GM18502 (cell line): ENCODE results near the gene BAZ2A.
"Not testable (repeated sequence)": the region's sequence is repeated elsewhere in the genome, so short reads cannot be mapped to it uniquely, and the experiment has no call there.

Source experiments
- ATAC-seq: cut with Tn5 transposase; IDR thresholded peaks from one replicate; pipeline ENCODE4 v1.9.1; 2021; ENCODE audit warnings: mild to moderate bottlenecking; ENCODE audit not compliant: unreplicated experiment, poor library complexity

The BAZ2A gene

DNA sequence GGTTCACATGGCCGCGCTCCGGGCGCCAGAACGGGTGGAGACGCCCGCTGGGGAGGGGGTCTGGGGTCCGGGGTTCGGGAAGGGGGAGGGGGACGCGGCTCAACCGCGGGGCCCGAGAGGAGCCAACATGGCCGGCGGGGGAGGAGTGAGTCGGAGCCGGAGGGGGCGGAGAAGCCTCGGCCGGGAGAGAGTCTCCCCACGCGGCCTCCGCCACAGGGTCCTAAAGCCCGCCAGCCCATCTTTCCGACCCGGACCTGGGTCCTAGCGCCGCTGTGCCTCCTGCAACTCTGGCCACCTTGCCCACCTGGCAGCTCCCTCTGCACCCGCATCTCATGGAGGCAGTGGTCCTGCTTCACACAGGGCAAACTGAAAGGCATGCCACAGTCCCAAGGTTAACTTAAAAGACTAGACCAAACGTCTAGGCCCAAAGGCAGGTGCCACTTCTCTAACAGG is at the start of gene BAZ2A:
Gene BAZ2A, minus strand, starts transcription at position 147 of the 453 bp plus-strand sequence. CDS start 12,796 bp downstream, outside the sequence.
- ATAC-seq: peak; percentile 55

DNA sequence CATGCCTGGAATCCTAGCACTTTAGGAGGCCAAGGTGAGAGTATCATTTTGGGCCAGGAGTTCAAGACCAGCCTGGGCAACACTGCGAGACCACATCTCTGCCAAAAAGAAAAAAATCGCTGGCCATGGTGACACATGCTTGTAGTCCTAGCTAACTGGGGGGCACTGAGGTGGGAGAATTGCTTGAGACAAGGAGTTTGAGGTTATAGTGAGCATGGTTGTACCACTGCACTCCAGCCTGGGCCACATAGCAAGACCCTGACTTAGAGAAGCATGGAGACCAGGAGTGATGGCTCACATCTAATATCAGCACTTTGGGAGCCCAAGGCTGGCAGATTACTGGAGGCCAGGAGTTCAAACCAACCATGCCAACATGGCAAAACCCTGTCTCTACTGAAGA is 48.7 kb upstream of the BAZ2A start:
- ATAC-seq: no peak

DNA sequence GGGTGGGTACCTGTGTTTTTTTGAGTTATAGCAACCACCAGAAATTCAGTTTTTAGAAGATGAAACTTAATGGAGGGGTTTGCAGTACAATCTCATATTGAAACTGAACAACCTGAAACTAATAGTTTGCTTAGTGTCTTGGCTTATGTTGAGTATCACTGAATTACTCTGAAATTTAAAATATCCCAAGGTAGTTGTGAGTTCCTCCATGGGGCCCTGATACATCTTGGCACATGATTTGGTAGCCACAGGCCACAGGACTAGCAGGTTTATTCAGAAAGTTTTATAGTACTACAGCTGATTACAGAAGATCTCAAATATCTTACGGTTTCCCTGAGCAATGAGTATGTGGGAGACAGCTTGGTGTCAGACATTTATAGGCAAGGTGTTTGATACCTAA is 47.6 kb upstream of the BAZ2A start:
- ATAC-seq: peak; percentile 56

- ATAC-seq: no peak
These were observed 46.9 kb upstream of the BAZ2A start for GRCh38 chr12:56676851-56677580.

GRCh38 chr12:56671608-56672007 is 41.5 kb upstream of the BAZ2A start:
- no peak for ATAC-seq

GRCh38 chr12:56670836-56671235 is 40.7 kb upstream of the BAZ2A start:
- ATAC-seq: no peak

- no peak for ATAC-seq
These were observed 38.0 kb upstream of the BAZ2A start for GRCh38 chr12:56668197-56668457.

- no peak for ATAC-seq
These were observed 32.0 kb upstream of the BAZ2A start for GRCh38 chr12:56661979-56662638.

DNA sequence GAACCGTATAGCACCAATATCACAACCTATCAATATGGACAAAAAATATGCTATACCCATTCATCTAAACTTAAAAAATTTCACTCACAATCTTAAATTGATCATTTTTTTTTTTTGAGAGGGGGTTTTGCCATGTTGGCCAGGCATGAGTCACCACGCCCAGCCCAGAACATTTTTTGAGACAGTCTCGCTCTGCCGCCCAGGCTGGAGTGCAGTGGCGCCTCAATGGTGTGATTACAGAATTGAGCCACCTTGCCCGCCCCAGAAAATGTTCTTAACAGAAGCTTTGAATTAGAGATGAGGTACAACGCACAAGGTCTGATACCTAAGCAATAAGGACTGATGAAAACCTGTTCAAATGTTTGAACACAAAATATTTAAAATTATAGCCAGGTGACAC is 31.4 kb upstream of the BAZ2A start:
- no peak for ATAC-seq

DNA sequence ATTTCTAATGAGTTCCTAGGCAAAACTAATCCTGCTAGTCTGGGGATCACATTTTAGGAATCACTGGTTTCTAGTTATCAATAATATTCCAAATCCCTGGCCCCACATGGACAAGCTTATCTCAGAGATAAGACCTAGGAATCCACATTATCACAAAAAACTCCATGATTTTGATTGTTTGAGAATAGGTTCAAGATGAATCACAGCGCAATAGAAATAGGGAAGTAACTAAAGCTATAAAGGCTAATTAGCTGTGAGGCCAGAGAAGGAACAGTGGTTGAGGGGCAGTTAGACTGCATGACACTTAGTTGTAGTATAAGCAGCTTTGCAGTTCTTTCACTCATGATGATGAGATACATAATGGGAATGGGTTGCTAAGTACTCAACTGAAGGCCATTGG is 28.8 kb upstream of the BAZ2A start:
- ATAC-seq: no peak

DNA sequence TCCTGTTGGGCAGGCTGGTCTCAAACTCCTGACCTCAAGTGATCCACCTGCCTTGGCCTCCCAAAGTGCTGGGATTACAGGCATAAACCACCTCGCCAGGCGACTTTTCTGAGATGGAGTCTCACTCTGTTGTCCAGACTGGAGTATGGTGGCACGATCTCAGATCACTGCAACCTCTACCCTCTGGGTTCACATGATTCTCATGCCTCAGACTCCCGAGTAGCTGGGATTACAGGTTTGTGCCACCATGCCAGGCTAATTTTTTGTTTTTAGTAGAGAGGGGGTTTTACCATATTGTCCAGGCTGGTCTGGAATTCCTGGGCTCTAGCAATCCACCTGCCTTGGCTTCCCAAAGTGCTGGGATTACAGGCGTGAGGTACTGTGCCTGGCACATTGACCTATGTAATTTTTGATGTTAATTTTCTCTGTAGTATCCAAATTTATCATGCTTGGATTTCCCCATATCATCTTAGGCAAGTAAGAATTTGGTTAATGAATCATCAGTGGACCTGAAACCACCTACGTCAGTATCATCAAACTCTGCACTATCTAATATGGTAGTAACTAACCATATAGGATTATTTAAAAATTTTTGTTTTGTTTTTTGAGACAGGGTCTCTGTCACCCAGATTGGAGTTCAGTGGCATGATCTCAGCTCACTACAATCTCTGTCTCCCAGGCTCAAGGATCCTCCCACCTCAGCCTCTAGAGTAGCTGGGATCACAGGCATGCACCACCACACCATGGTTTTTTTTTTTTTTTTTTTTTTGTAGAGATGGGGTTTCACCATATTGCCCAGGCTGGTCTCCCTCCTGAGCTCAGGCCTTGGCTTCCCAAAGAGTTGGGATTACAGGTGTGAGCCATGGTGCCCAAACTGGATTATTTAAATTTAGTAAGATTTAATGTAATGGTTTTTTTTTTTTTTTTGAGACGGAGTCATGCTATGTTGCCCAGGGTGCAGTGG is 27.6 kb upstream of the BAZ2A start:
- ATAC-seq: peak; percentile 48

- ATAC-seq: not testable (repeated sequence)
These were observed 23.7 kb upstream of the BAZ2A start for GRCh38 chr12:56653781-56654180.

GRCh38 chr12:56648023-56648422 is 17.9 kb upstream of the BAZ2A start:
- not testable (repeated sequence) for ATAC-seq

DNA sequence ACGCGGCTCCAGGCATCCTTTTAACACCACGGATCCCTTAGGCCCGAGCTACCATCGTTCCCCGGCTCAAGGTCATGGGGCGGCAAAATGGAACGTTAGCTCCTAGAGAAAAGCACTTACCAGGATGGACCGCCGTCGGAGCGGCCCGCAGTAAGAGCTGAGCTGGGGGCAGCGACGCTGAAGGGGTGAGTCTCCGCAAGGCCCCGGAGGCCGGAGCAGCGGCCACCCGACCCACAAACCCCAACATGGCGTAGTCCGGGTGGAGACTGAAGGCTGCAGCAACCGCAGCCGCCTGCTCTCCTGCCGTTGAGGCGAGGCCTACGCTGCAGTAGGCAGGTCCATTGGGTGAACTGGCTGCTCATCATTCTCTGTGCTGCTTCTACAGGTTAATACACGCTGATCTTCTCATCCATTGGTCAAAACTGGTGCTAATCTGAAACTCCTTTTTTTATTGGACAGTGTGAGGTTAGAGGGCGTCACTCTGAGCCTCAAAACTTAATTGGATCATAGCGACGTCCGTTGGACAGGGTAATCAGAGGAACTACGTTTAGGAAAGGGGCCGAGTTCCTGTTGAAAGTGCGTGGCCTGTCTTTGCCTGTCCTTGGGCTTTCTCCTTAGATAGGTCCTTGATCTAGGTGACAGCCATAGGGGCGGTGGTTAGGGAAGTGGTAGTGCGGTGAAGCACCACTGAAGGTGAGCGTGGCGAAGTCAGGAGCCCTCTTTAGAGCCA is 15.8 kb upstream of the BAZ2A start, which contains the start of gene ATP5F1B:
Gene ATP5F1B, minus strand, starts transcription at position 268 of the 730 bp plus-strand sequence. Its CDS starts 21 bp downstream, at position 247.
- peak; percentile 97 for ATAC-seq

- no peak for ATAC-seq
These were observed 15.1 kb upstream of the BAZ2A start for GRCh38 chr12:56645201-56645716.

GRCh38 chr12:56644654-56645053 is 14.5 kb upstream of the BAZ2A start:
- no peak for ATAC-seq

DNA sequence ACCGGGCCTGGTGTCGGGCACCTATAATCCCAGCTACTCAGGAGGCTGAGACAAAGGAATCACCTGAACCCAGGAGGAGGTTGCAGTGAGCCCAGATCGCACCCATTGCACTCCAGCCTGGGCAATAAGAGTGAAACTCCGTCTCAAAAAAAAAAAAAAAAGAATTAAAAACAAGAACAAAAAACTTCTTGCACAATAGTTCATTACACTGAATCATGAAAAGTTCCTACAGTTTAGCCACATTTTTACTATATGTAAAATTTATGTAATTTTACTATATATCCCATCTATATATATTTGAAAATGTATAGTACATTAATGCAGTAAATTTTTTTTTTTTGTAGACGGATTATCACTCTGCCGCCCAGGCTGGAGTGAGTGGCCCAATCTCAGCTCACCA is 11.1 kb upstream of the BAZ2A start:
- ATAC-seq: no peak

- no peak for ATAC-seq
These were observed 7.5 kb upstream of the BAZ2A start for GRCh38 chr12:56637621-56638020.

DNA sequence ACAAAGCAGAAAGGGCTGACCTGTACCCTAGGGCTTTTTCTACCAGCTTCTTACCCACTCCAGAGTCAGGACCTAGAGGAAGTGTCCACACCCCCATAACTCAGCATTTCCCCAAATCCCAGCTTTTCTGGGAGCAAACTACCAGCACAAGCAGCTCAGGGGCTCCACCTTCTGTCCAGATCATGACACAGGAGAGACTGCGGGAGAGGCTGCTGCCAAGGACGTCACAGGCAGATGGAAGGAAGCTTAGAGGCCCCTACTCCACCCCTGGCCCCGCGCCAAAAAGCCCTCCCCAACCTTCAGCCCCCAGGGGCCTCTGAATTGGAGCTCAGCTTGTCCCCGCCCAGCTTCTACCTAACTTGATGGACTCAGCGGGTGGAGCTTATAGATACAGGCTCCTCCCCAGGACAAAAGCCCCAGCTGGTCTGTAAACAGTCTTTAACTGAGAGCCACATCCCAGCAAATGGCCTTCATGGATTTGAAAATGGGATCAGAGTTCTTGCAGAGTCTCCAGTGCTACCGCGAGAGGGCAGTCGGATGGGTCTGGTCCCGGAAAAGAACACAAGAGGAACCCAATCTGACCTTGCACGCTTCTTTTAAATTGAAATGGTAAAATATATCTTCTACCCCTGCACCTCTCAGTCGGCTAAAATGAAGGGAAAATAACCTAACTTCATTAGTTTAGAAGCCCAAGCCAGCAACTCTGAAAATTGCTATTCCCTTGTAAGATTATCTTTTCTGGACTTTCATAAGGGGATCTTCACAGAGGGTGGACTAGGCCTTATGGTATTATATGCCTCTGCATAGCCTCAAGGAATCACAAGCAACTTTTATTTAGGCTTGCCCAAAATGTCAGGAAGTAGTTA is 6.8 kb upstream of the BAZ2A start:
- peak; percentile 57 for ATAC-seq
